ENCODE measurements around the gene COG6.

DNA sequence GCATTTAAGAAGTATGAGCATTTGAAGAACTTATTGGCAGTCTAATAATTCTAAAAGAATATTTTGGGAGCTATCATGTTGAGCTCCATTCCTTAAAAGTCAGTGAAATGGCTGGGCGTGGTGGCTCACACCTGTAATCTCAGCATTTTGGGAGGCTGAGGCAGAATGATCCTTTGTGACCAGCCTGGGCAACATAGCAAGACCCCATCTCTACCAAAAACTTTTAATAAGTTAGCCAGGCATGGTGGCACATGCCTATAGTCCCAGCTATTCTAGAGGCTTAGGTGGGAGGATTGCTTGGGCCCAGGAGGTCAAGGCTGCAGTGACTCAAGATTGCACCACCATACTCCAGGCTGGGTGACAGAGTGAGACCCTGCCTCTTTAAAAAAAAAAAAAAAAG is 8.0 kb downstream of the COG6 start:
- TF ChIP-seq, protein P1, sequence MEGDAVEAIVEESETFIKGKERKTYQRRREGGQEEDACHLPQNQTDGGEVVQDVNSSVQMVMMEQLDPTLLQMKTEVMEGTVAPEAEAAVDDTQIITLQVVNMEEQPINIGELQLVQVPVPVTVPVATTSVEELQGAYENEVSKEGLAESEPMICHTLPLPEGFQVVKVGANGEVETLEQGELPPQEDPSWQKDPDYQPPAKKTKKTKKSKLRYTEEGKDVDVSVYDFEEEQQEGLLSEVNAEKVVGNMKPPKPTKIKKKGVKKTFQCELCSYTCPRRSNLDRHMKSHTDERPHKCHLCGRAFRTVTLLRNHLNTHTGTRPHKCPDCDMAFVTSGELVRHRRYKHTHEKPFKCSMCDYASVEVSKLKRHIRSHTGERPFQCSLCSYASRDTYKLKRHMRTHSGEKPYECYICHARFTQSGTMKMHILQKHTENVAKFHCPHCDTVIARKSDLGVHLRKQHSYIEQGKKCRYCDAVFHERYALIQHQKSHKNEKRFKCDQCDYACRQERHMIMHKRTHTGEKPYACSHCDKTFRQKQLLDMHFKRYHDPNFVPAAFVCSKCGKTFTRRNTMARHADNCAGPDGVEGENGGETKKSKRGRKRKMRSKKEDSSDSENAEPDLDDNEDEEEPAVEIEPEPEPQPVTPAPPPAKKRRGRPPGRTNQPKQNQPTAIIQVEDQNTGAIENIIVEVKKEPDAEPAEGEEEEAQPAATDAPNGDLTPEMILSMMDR (IDR thresholded peaks at IDR 0.05) = no peak
- TF ChIP-seq POLR2A (IDR thresholded peaks at IDR 0.05) (no peak), EP300 (IDR thresholded peaks at IDR 0.05) (no peak), POLR2AphosphoS5 (IDR thresholded peaks at IDR 0.05) (no peak)

Data from suprapubic skin (tissue), 4 donors.